Brain microvascular endothelial cell (primary cell): ENCODE measurements around the gene OOEP.

ENCODE experiments used
- DNase-seq: peaks from one replicate; pipeline ENCODE4 v3.0.0-alpha.2; 2020
- H3K27ac ChIP-seq: fragments of 250-450 bp; sonication (Bioruptor Pico); 2 replicates; pipeline ENCODE4 v1.5.1; 2020; ENCODE audit warnings: mild to moderate bottlenecking, moderate library complexity
- H3K27me3 ChIP-seq: fragments of 250-450 bp; sonication (Bioruptor Pico); replicated peaks from 2 replicates; pipeline ENCODE4 v1.5.1; 2020; ENCODE audit warnings: mild to moderate bottlenecking
- H3K36me3 ChIP-seq: fragments of 250-450 bp; sonication (Bioruptor Pico); replicated peaks from 2 replicates; pipeline ENCODE4 v1.5.1; 2020; ENCODE audit warnings: mild to moderate bottlenecking
- H3K4me3 ChIP-seq: 2 replicates; pipeline ENCODE4 v1.5.1; 2011; ENCODE audit warnings: low read depth, mild to moderate bottlenecking, control low read depth, low read length, moderate library complexity
- in situ Hi-C: cut with HindIII; loops from 2 replicates; pipeline ENCODE4 v1.10.0; 2017; ENCODE audit warnings: low sequenced_read_pairs, low pct_ligation_motif_present
- TF ChIP-seq, protein P1 (sequence below): IDR thresholded peaks from 2 replicates; pipeline ENCODE4 v1.5.1; 2011; ENCODE audit warnings: low read depth, mild to moderate bottlenecking, moderate library complexity, low read length, control low read depth, inconsistent platforms; ENCODE audit errors: missing control alignments

OOEP gene

GRCh38 chr6:73348550-73349204, 21.0 kb downstream of the OOEP start:
- peaks cover 9% of the 10 kb centered on the region for H3K27me3 ChIP-seq
- in situ Hi-C loops, result no loop called here
- no peak overlapping the region for H3K4me3 ChIP-seq
- no peaks in the 10 kb centered on the region for H3K36me3 ChIP-seq
- no peak for DNase-seq
- TF ChIP-seq, protein P1, sequence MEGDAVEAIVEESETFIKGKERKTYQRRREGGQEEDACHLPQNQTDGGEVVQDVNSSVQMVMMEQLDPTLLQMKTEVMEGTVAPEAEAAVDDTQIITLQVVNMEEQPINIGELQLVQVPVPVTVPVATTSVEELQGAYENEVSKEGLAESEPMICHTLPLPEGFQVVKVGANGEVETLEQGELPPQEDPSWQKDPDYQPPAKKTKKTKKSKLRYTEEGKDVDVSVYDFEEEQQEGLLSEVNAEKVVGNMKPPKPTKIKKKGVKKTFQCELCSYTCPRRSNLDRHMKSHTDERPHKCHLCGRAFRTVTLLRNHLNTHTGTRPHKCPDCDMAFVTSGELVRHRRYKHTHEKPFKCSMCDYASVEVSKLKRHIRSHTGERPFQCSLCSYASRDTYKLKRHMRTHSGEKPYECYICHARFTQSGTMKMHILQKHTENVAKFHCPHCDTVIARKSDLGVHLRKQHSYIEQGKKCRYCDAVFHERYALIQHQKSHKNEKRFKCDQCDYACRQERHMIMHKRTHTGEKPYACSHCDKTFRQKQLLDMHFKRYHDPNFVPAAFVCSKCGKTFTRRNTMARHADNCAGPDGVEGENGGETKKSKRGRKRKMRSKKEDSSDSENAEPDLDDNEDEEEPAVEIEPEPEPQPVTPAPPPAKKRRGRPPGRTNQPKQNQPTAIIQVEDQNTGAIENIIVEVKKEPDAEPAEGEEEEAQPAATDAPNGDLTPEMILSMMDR, result no peak
- no peak overlapping the region for H3K27ac ChIP-seq

DNA sequence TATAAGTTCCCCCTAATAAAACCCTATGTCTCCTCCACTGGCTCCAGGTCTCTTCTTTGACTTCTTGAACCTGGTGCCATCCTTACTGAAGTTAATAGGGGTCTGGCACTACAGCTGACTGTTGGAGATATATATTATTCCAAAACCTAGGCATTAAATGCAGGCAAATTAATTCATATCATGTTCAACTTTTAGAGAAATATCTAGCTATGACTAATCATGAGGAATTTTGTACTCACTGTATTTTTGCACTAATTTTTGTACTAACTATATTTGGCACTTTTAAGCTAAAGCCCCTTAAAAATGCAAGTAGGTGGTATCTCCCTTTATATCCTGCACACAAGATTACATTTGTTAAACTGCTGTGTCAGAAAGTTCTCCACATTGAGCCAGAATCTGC, 26.5 kb downstream of the OOEP start:
- in situ Hi-C loops, result no loop called here

GRCh38 chr6:73342174-73342573, 27.5 kb downstream of the OOEP start:
- Histone ChIP-seq H3K27ac (no peak overlapping the region), H3K27me3 (peaks cover 2% of the 10 kb centered on the region), H3K36me3 (no peaks in the 10 kb centered on the region), H3K4me3 (no peak overlapping the region)
- in situ Hi-C loops, result no loop called here
- no peak for DNase-seq
- TF ChIP-seq, protein P1, result no peak

More for the DNA sequence above, 26.5 kb downstream of the OOEP start:
- Histone ChIP-seq H3K36me3 (no peaks in the 10 kb centered on the region), H3K27ac (no peak overlapping the region), H3K27me3 (peaks cover 2% of the 10 kb centered on the region), H3K4me3 (no peak overlapping the region)
- TF ChIP-seq, protein P1, result no peak
- no peak for DNase-seq

DNA sequence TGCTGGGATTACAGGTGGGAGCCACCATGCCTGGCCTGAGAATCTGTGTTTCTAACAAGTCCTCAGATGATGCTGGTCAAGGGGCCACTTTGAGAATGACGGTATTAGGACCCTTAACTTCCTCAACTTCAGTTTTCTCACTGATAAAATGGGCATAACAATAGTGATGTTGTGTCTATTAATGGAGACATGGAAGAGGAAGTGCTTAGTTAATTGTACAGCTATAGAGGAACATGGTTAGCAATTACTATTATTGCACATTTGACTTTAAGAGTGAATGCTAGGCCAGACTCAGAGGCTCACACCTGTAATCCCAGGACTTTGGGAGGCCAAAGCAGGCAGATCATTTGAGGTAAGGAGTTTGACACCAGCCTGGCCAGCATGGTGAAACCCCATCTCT, 28.4 kb downstream of the OOEP start:
- peaks cover 2% of the 10 kb centered on the region for H3K27me3 ChIP-seq
- H3K36me3 ChIP-seq, result no peaks in the 10 kb centered on the region
- H3K27ac ChIP-seq, result no peak overlapping the region
- in situ Hi-C loops, result no loop called here
- TF ChIP-seq, protein P1, result no peak
- DNase-seq, result no peak
- H3K4me3 ChIP-seq, result no peak overlapping the region

GRCh38 chr6:73340048-73340447, 29.6 kb downstream of the OOEP start:
- no peak overlapping the region for H3K27ac ChIP-seq
- in situ Hi-C loops, result no loop called here
- TF ChIP-seq, protein P1, result no peak
- no peaks in the 10 kb centered on the region for H3K36me3 ChIP-seq
- peaks cover 2% of the 10 kb centered on the region for H3K27me3 ChIP-seq
- DNase-seq, result peak; percentile 6
- no peak overlapping the region for H3K4me3 ChIP-seq

DNA sequence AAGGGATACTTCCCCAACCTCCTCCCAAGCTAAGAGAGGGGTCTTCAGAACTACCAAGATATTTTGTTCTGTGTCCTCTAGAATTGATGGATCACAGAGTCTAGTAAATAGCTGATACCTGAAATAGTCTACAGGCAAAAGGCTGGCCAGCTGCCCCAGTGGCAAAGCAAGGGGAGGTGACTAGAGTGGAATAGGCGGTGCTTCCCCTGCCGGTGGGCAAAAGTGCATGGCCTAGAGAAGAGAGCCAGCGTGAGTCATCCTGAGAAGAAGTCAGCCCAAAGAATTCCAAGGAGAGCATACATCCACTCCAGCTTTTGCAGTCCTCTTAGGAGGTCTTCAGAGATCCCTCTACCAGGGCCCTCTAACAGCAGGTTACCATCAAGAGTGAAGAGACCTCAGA, 30.4 kb downstream of the OOEP start:
- no peak overlapping the region for H3K4me3 ChIP-seq
- H3K36me3 ChIP-seq, result no peaks in the 10 kb centered on the region
- peaks cover 2% of the 10 kb centered on the region for H3K27me3 ChIP-seq
- in situ Hi-C loops, result no loop called here
- TF ChIP-seq, protein P1, result no peak
- no peak overlapping the region for H3K27ac ChIP-seq
- no peak for DNase-seq
